ENCODE results near the gene GABRB2.

The GABRB2 gene

GRCh38 chr5:161467703-161468102 lies 78.8 kb downstream of the GABRB2 start:
- no peak for DNase-seq

GRCh38 chr5:161460741-161461140 lies 85.8 kb downstream of the GABRB2 start:
- DNase-seq: no peak

GRCh38 chr5:161446655-161447054 lies 99.9 kb downstream of the GABRB2 start:
- no peak for DNase-seq

- DNase-seq: no peak
These were observed 104.1 kb downstream of the GABRB2 start for GRCh38 chr5:161442471-161442870.

DNA sequence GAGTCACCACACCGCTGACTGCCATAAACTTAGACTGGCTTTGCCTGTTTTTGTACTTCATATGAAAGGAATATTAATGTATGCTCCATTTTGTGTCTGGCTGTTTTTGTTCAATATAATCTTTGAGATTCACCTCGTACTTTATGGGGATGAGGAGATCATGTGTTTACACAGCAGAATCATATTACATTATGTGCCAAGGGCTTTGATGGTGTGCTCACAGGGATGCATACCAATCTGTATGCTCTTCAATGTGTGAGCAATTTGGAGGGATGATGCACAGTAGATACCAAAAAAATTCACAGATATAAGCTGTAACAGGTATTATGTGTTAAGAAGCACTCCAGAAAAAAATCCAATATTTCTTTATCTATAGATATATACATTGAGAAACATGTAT lies 113.7 kb downstream of the GABRB2 start:
- no peak for DNase-seq

GRCh38 chr5:161431963-161432362 lies 114.6 kb downstream of the GABRB2 start:
- no peak for DNase-seq

- DNase-seq: no peak
These were observed 125.5 kb downstream of the GABRB2 start for GRCh38 chr5:161421067-161421466.

GRCh38 chr5:161420521-161420920 lies 126.0 kb downstream of the GABRB2 start:
- no peak for DNase-seq

- DNase-seq: no peak
These were observed 131.6 kb downstream of the GABRB2 start for GRCh38 chr5:161414896-161415295.

DNA sequence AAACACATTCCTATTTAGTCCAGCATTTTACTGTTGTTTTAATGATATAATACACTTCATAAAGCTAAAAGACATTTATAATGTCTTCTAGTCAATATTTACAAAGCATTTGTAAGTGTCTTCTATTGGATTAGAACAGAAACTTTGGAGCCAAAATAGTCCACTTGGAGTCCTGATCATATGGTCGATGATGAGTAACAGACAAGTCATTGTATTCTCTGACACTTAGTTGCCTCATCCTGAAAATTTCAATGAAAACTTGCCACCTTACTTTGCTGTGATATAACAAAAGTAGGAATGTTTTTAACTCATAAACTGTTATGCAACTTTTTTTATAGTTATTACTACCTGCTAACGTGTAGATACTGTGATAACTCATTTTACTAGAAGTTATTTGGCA lies 132.5 kb downstream of the GABRB2 start:
- DNase-seq: no peak

DNA sequence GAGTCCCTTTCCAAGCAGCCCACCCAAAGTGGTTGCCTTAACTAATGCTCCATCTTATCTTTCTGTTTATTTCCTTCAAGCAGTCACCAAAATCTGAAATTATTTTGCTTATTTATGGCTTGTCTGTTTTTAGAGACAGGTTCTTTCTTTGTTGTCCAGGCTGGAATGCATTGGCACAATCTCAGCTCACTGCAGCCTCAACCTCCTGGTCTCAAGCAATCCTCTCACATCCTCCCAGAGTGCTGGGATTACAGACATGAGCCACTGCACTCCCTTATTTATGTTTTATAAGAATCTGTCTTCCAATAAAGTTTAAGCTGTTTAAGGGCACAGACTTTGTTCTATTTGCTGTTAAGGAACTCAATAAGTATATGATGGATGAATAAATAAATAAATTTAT lies 133.7 kb downstream of the GABRB2 start:
- no peak for DNase-seq

- no peak for DNase-seq
These were observed 135.4 kb downstream of the GABRB2 start for GRCh38 chr5:161411156-161411555.

DNA sequence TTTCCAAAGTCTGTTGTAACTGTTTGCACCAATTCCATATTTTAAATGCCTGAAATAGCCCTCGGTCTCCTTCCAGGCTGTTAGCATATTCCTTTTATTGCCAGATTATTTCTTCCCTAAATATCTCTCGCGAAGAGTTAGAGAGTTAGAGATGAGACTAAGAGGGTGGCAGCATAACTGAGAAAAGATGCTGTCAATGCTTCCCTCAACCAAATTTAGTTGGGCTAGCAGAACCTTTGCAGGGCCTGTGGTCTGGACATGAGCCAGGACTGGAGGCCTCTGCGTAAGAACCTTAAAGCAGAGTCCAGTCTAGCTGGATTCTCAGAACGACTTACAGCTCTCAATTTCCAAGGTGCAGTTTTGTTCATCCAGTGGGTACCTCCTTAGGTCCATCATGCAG lies 135.9 kb downstream of the GABRB2 start:
- no peak for DNase-seq

DNA sequence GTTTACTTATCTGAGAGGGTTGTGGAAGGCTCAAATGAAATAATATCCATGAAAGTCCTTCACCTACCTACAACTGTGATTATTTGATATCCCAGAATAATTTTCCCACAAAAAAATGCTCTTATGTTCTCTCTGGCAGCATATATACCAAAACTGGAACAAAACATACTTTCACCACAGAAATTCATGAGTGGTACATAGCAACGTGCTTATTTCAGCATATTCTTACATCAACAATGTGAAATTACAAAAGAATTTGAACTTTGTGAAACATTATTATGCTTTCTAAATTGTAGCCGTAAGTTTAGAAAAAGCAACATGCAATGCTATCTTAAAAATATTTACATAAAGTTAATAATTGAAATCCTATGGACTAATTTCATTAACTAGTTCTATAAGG lies 137.1 kb downstream of the GABRB2 start:
- no peak for DNase-seq

DNA sequence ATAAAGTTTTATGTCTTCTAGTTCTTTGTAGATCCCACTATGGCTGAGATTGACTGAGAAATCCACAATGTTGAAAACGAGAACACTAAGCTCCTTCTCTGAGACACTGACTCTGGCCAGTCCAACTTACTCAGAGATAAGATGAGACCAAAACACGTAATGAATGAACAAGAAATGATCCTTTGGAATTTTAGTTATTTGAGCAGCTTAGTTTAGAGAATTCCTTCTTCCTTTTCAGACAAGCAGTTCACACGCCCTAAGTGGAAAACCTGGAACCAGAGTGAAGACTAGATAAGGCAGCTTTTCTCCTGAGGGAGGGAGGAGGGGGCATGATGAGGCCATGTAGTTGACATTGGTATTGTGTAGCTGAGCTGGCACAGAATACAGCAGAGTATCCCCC lies 139.6 kb downstream of the GABRB2 start:
- DNase-seq: no peak

- no peak for DNase-seq
These were observed 142.5 kb downstream of the GABRB2 start for GRCh38 chr5:161403996-161404395.

- no peak for DNase-seq
These were observed 143.4 kb downstream of the GABRB2 start for GRCh38 chr5:161403121-161403520.

DNA sequence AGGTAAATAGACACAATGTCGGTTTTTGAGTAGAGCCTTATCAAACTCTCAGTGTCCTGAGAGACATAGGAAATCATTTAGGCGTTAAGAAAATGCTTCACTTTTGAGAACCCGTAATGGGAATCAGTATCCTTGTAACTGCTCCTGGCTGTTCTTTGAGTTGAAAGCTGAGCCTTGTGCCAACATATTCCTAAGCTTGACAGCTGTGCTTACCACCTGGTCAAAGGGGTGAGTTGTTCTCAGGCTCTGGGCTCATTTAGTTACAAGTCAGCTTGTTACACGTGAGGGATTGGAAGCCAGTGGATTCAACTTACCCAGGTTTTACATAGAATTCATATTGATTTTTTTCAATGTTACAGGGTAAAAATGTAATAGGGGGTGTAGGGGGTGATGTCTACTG lies 145.9 kb downstream of the GABRB2 start:
- no peak for DNase-seq

DNA sequence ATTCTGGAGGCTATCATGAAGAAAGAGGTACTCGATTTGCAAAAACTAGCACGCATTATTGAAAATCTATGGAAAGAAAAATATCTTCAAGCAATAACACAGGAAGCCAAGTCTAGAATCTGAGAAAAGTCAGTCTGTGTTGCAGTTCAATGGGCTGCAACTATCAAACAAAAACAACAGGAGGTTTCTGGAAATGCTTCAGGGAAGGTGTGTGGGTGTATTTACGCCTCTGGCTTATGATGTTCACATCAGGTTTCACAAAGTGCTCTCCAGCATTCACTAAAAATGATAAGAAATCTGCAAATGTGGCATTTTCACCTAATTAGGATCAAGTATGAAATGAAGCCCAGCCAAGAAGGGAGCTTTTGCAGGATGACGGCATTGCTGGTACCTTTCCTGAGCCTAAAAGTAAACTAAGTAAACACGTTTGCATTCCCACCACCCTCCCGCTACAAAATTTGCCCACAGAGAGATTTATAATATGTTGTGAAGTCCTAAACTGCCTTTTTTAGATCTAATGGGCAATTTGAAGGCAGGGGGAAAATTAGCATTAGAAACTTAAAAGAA lies 146.4 kb downstream of the GABRB2 start:
- DNase-seq: no peak

DNA sequence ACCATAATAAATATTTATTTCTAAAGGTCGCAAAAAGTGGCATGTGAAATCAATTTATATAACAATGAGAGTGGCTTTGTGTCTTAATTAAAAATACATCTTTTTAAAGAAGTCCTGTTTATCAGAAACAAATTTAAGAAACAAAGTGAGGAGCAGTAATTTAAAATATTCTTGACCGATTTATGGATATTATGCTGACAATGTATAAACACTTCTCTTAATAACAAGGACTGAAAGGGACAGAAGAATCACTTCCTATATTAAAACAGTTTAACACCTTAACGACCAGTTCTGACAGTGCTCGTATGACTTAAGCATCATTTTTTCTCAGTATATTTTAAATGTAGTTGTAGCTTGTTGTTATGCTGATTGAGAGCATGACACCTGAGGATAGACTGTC lies 149.1 kb downstream of the GABRB2 start:
- no peak for DNase-seq

- DNase-seq: no peak
These were observed 150.4 kb downstream of the GABRB2 start for GRCh38 chr5:161396171-161396570.

GRCh38 chr5:161391724-161392123 lies 154.8 kb downstream of the GABRB2 start:
- DNase-seq: no peak

GRCh38 chr5:161391016-161391415 lies 155.5 kb downstream of the GABRB2 start:
- no peak for DNase-seq

DNA sequence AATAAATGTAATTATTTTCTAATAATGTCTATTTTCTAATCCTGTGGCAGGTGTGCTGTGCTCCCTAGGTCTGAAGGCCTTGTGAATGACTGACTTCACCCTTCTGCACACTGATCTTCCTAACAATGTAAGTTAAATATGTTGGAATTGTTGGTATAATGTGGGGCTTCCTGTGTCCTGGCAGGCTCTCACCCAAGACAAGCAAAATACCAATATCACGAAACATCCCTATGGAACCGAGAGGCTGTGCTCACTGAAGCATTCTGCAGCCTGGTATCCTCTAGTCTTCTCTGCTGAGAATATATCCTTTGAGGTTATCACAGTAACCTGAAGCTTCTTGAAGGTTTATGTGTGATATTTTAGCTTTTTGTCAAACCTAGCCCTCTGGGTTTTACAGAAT lies 159.4 kb downstream of the GABRB2 start:
- DNase-seq: no peak

GRCh38 chr5:161385027-161385426 lies 161.5 kb downstream of the GABRB2 start:
- no peak for DNase-seq

GRCh38 chr5:161382685-161383084 lies 163.8 kb downstream of the GABRB2 start:
- no peak for DNase-seq

Data from SIG-M5 (cell line).